ENCODE measurements around the gene CARD8. TPM values are rescaled to one million over a fixed set of nuclear protein-coding genes. Genes with fewer than 3 reads are reported as not detected.

Gene CARD8
- total and polyA plus RNA-seq, 10 of the 15 experiments (the other 5 are each of a cell fraction or from before 2014, with no cell fraction given), result 39.8 to 69.8 (median 46.1) TPM

- ATAC-seq (no peak), DNase-seq (ENCODE audit: low read depth, low spot score) (no peak), FAIRE-seq (no peak)
- intact Hi-C loops (cut with micrococcal nuclease; ENCODE audit: unreplicated experiment), result no loop called here
- no peaks in the 10 kb centered on the region for H3K79me2 ChIP-seq (ENCODE audit: control insufficient read depth, insufficient read depth, low read length)
- no peak overlapping the region for H3K27ac ChIP-seq (ENCODE audit: control insufficient read depth, insufficient read depth)
- RAD21 ChIA-PET (ENCODE audit: unreplicated experiment), result no interaction called here
- H3K4me3 ChIP-seq, result no peak overlapping the region
- no peaks in the 10 kb centered on the region for H4K20me1 ChIP-seq (ENCODE audit: control insufficient read depth, insufficient read depth)
- SMC1A ChIA-PET (ENCODE audit: uncharacterized antibody, unreplicated experiment), result interaction anchor here (0.6 to 2.8 kb wide), 2 partner anchors 14 to 114 kb away, joined by 3 to 15 read pairs; no protein-coding TSS in a partner anchor
- H3K27me3 ChIP-seq (replicated peaks in 1 of 2; ENCODE audit: control insufficient read depth in 2 of 2, insufficient read depth in 2 of 2, low read length in 1 of 2), result no peaks in the 10 kb centered on the region
- WGBS (ENCODE audit: insufficient coverage, insufficient replicate concordance, low lambda C conversion rate, missing lambda C conversion rate), result 54% methylated on average over 6 of the region's 6 CpGs
- H3K9ac ChIP-seq (ENCODE audit: control insufficient read depth, insufficient read depth, low read length), result no peak overlapping the region
- POLR2A ChIA-PET, result interaction anchor here (0.7 kb wide), 1 partner anchor 10 kb away, joined by 4 read pairs; no protein-coding TSS in a partner anchor
- H3K36me3 ChIP-seq (ENCODE audit: control insufficient read depth in 2 of 2, insufficient read depth in 2 of 2, low read length in 1 of 2), result peaks cover 0 to 17% of the 10 kb centered on the region in 2 experiments; a peak in 2 of 4 replicates
- H2AFZ ChIP-seq (ENCODE audit: control insufficient read depth, low read depth, low read length), result no peak overlapping the region
- no TSS peak for BruUV-seq (replicated peaks)
- CTCF ChIA-PET, result interaction anchor here (1.1 kb wide), 1 partner anchor 255 kb away, joined by 3 read pairs; no protein-coding TSS in a partner anchor
- H3K9me3 ChIP-seq (replicated peaks; ENCODE audit: control insufficient read depth, insufficient read depth, low read length), result no peaks in the 10 kb centered on the region
- TF ChIP-seq JUND (IDR thresholded peaks at IDR 0.05; ENCODE audit: low read depth, low read length) (no peak), RELA (IDR thresholded peaks at IDR 0.05; ENCODE audit: borderline replicate concordance, partially characterized antibody) (no peak), E2F4 (IDR thresholded peaks at IDR 0.05; ENCODE audit: low read depth, low read length) (no peak), NR2C2 (IDR thresholded peaks at IDR 0.05; ENCODE audit: borderline replicate concordance, control insufficient read depth, insufficient read length, low read depth) (no peak), IRF4 (IDR thresholded peaks at IDR 0.05; ENCODE audit: low read depth, low read length) (no peak), RELB (IDR thresholded peaks at IDR 0.05; ENCODE audit: low read depth) (no peak), ZZZ3 (IDR thresholded peaks at IDR 0.05; ENCODE audit: control insufficient read depth, insufficient read length, low read depth) (no peak), TCF7 (IDR thresholded peaks at IDR 0.05; ENCODE audit: borderline replicate concordance) (no peak), BCL11A (IDR thresholded peaks at IDR 0.05; ENCODE audit: low read depth, low read length) (no peak), ATF3 (IDR thresholded peaks at IDR 0.05; ENCODE audit: borderline replicate concordance, extremely low read depth, low read depth, low read length) (no peak), MEF2A (IDR thresholded peaks at IDR 0.05; ENCODE audit: insufficient read depth, low read depth, low read length) (no peak), YBX1 (IDR thresholded peaks at IDR 0.05) (no peak), STAT1 (conservative IDR thresholded peaks at IDR 0.05) (no peak), USF1 (IDR thresholded peaks at IDR 0.05; ENCODE audit: borderline replicate concordance, extremely low read length, insufficient read depth, low read depth, low read length) (no peak), NR2C1 (IDR thresholded peaks at IDR 0.05) (no peak), CEBPB (IDR thresholded peaks at IDR 0.05; ENCODE audit: borderline replicate concordance in 1 of 2, low read depth in 2 of 2, low read length in 2 of 2) (no peak), DPF2 (IDR thresholded peaks at IDR 0.05) (no peak), PAX8 (IDR thresholded peaks at IDR 0.05) (no peak)
- no peak overlapping the region for H3K4me2 ChIP-seq (ENCODE audit: control insufficient read depth, insufficient read depth)
- H3K4me1 ChIP-seq (ENCODE audit: control insufficient read depth, insufficient read depth, low read length), result no peaks in the 10 kb centered on the region
- in situ Hi-C loops (cut with MboI), result no loop called here
These were observed 36.7 kb downstream of the CARD8 start for GRCh38 chr19:48218997-48219396.

Data from GM12878 (cell line).